Natural killer cell (primary cell): ENCODE results near the gene SHANK2. TPM values are rescaled to one million over a fixed set of nuclear protein-coding genes. Genes with fewer than 3 reads are reported as not detected.

Experiments used
- ATAC-seq, 3 donors: fragments of 150-1000 bp in 2 of 3; fragments of 200-7000 bp in 1 of 3; cut with Tn5 transposase; 1 replicate in 1 of 3; 2 replicates in 2 of 3; pipeline ENCODE4 v1.10.0; 2021; ENCODE audit warnings: mild to moderate bottlenecking in 2 of 3, moderate library complexity in 2 of 3
- DNase-seq, 2 donors: peaks; one replicate each; pipeline versions ENCODE4 v3.0.0 to v3.0.0-alpha.2; 2013 to 2021; ENCODE audit warnings: mixed read lengths in 1 of 2
- H3K27ac ChIP-seq: one replicate; pipeline ENCODE4 v1.5.1; 2013; ENCODE audit warnings: mild to moderate bottlenecking, low read length
- H3K27me3 ChIP-seq: one replicate; pipeline ENCODE4 v1.6.1; 2013; ENCODE audit warnings: low read length; ENCODE audit not compliant: control insufficient read depth, insufficient read depth
- H3K36me3 ChIP-seq: one replicate; pipeline ENCODE4 v1.6.1; 2013; ENCODE audit warnings: low read length; ENCODE audit not compliant: control insufficient read depth, insufficient read depth
- H3K4me1 ChIP-seq: one replicate; pipeline ENCODE4 v1.6.1; 2013; ENCODE audit warnings: low read length; ENCODE audit not compliant: control insufficient read depth, insufficient read depth
- H3K4me3 ChIP-seq: one replicate; pipeline ENCODE4 v1.5.1; 2013; ENCODE audit warnings: low read length
- H3K9me3 ChIP-seq: one replicate; pipeline ENCODE4 v1.6.1; 2013; ENCODE audit warnings: low read length; ENCODE audit not compliant: control insufficient read depth, insufficient read depth
- H3K27ac Mint-ChIP-seq, 2 donors: one replicate each; pipeline ENCODE4 v1.8.0; 2022; ENCODE audit warnings: mild to moderate bottlenecking in 2 of 2, mixed read lengths in 2 of 2, moderate library complexity in 1 of 2
- H3K27me3 Mint-ChIP-seq, 2 donors: one replicate each; pipeline ENCODE4 v1.8.0; 2022; ENCODE audit warnings: low read depth in 2 of 2, mixed read lengths in 2 of 2
- H3K36me3 Mint-ChIP-seq: one replicate; pipeline ENCODE4 v1.8.0; 2022; ENCODE audit warnings: mixed read lengths
- H3K4me1 Mint-ChIP-seq, 2 donors: one replicate each; pipeline ENCODE4 v1.8.0; 2022; ENCODE audit warnings: mixed read lengths in 2 of 2
- H3K4me3 Mint-ChIP-seq: one replicate; pipeline ENCODE4 v1.8.0; 2022; ENCODE audit warnings: mild to moderate bottlenecking, moderate library complexity, mixed read lengths
- H3K9me3 Mint-ChIP-seq, 2 donors: one replicate each; pipeline ENCODE4 v1.8.0; 2022; ENCODE audit warnings: mixed read lengths in 2 of 2
- CTCF ChIP-seq: fragments of 200-600 bp; IDR thresholded peaks from one replicate; pipeline ENCODE4 v1.8.0; 2022; ENCODE audit warnings: antibody characterized with exemption
- WGBS: methylation state at CpG from one replicate; pipeline ENCODE4 v1.1.7; 2013; ENCODE audit warnings: missing lambda C conversion rate; ENCODE audit not compliant: insufficient coverage; 5-methylcytosine and 5-hydroxymethylcytosine counted together
- intact Hi-C: fragments of 100-400 bp; cut with micrococcal nuclease; formaldehyde crosslinking; loops from one replicate; pipeline ENCODE4 v1.14.2; 2022
- total RNA-seq, 4 donors: library from RNA; stranded (reverse); fragments of 120-200 nt in 1 of 4; gene quantifications; one replicate each; pipeline versions ENCODE4 v1.2.3 to v1.2.4, GENCODE V29; 2013 to 2022

The SHANK2 gene
- total RNA-seq, 3 donors from 2014 or later (not counting 1 experiment from before 2014, with no cell fraction given): 4.9 TPM; not detected in 2

GRCh38 chr11:71300187-71300586 is 47.8 kb upstream of the SHANK2 start:
- Histone ChIP-seq H3K36me3 (no peaks in the 10 kb centered on the region), H3K4me3 (no peak overlapping the region), H3K27me3 (no peaks in the 10 kb centered on the region), H3K27ac (no peak overlapping the region), H3K4me1 (no peaks in the 10 kb centered on the region), H3K9me3 (peaks cover 1% of the 10 kb centered on the region)
- H3K27me3 Mint-ChIP-seq: peaks cover 2 to 19% of the 10 kb centered on the region in 2 donors
- H3K4me1 Mint-ChIP-seq: no peaks in the 10 kb centered on the region
- TF ChIP-seq CTCF: no peak
- H3K9me3 Mint-ChIP-seq: no peaks in the 10 kb centered on the region
- DNase-seq (no peak), ATAC-seq (no peak)
- 71% methylated on average over 8 of the region's 8 CpGs for WGBS
- intact Hi-C loops: no loop called here
- no peak overlapping the region for H3K4me3 Mint-ChIP-seq
- no peaks in the 10 kb centered on the region for H3K36me3 Mint-ChIP-seq
- H3K27ac Mint-ChIP-seq: no peak overlapping the region

GRCh38 chr11:71298761-71299181 is 46.4 kb upstream of the SHANK2 start:
- DNase-seq: no peak
- no peaks in the 10 kb centered on the region for H3K36me3 ChIP-seq
- no peak for ATAC-seq
- WGBS: 89% methylated on average over 14 of the region's 14 CpGs
- Mint-ChIP-seq H3K9me3 (no peaks in the 10 kb centered on the region), H3K27me3 (peaks cover 2 to 19% of the 10 kb centered on the region in 2 donors), H3K4me3 (no peak overlapping the region), H3K36me3 (no peaks in the 10 kb centered on the region), H3K4me1 (no peaks in the 10 kb centered on the region), H3K27ac (no peak overlapping the region)
- TF ChIP-seq CTCF: no peak
- H3K27me3 ChIP-seq: no peaks in the 10 kb centered on the region
- peaks cover 3% of the 10 kb centered on the region for H3K9me3 ChIP-seq
- no peak overlapping the region for H3K27ac ChIP-seq
- no peaks in the 10 kb centered on the region for H3K4me1 ChIP-seq
- intact Hi-C loops: no loop called here
- H3K4me3 ChIP-seq: no peak overlapping the region

DNA sequence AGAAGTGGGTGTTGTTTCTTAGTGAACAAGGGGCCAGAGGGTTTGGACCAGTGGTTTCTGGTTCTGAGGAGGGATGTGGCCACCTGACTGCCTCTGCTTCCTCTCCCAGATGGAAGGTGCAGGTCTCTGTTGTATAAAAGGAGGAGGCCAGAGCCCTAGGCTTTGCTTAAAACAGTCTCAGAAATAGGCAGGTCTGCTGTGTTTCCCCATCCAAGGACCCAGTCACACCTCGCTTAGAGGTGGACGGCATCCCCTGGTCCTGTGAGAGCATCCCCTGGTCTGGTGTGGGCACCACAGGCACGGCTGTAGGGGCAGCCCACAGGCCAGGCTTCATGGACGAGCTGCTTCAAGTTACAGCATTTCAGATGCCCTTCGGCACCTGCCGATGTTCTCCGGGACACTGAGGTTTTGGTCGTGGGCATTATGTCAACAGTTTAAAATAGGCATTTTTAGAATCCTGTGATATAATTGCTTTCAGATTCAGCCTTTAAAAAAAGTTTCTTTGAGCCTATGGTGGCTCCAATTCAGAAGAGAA is 45.7 kb upstream of the SHANK2 start:
- ATAC-seq (no peak), DNase-seq (no peak)
- Histone ChIP-seq H3K27me3 (no peaks in the 10 kb centered on the region), H3K4me1 (no peaks in the 10 kb centered on the region), H3K4me3 (no peak overlapping the region), H3K9me3 (peaks cover 3% of the 10 kb centered on the region), H3K27ac (no peak overlapping the region), H3K36me3 (no peaks in the 10 kb centered on the region)
- Mint-ChIP-seq H3K4me1 (no peaks in the 10 kb centered on the region), H3K36me3 (no peaks in the 10 kb centered on the region), H3K9me3 (peaks cover 0 to 2% of the 10 kb centered on the region in 2 donors), H3K27me3 (peaks cover 2 to 23% of the 10 kb centered on the region in 2 donors), H3K4me3 (no peak overlapping the region), H3K27ac (no peak overlapping the region)
- WGBS: 80% methylated on average over 8 of the region's 8 CpGs
- intact Hi-C loops: no loop called here
- TF ChIP-seq CTCF: no peak
